Inflammatory macrophage treated with lipopolysaccharide for 4 hours (primary cell): ENCODE data around the gene RHOJ.
A peak's percentile ranks its signal among the peaks of the same experiment; 100 is the strongest.
"Not testable (repeated sequence)": the region's sequence is repeated elsewhere in the genome, so short reads cannot be mapped to it uniquely, and the experiment has no call there.

Experiments used
- DNase-seq: peaks from one replicate; pipeline ENCODE4 v3.0.0-alpha.2; 2020

RHOJ gene

GRCh38 chr14:63204407-63205043 is at the start of gene RHOJ:
Gene RHOJ, plus strand, starts transcription at chr14:63204443. Its CDS starts 427 bp downstream, at chr14:63204870.
- DNase-seq: no peak

- no peak for DNase-seq
Observed at GRCh38 chr14:63155511-63156185, 48.6 kb upstream of the RHOJ start.

- DNase-seq: no peak
Observed at GRCh38 chr14:63157195-63157594, 47.0 kb upstream of the RHOJ start.

- DNase-seq: no peak
Observed at GRCh38 chr14:63163306-63163705, 40.9 kb upstream of the RHOJ start.

GRCh38 chr14:63164108-63164683 is 40.0 kb upstream of the RHOJ start:
- no peak for DNase-seq

- DNase-seq: not testable (repeated sequence)
Observed at GRCh38 chr14:63165267-63165666, 39.0 kb upstream of the RHOJ start.

- DNase-seq: no peak
Observed at GRCh38 chr14:63167044-63167443, 37.2 kb upstream of the RHOJ start.

- DNase-seq: peak; percentile 5
Observed at GRCh38 chr14:63174760-63175191, 29.5 kb upstream of the RHOJ start.

- DNase-seq: no peak
Observed at GRCh38 chr14:63175531-63175930, 28.7 kb upstream of the RHOJ start.

- no peak for DNase-seq
Observed at GRCh38 chr14:63178912-63179311, 25.3 kb upstream of the RHOJ start.

GRCh38 chr14:63179383-63179782 is 24.9 kb upstream of the RHOJ start:
- no peak for DNase-seq

- DNase-seq: no peak
Observed at GRCh38 chr14:63180011-63180410, 24.2 kb upstream of the RHOJ start.

- DNase-seq: no peak
Observed at GRCh38 chr14:63182968-63183367, 21.3 kb upstream of the RHOJ start.

GRCh38 chr14:63186453-63186852 is 17.8 kb upstream of the RHOJ start:
- no peak for DNase-seq

GRCh38 chr14:63191211-63191610 is 13.0 kb upstream of the RHOJ start:
- no peak for DNase-seq

GRCh38 chr14:63192085-63192484 is 12.2 kb upstream of the RHOJ start:
- DNase-seq: peak; percentile 45

GRCh38 chr14:63193236-63193635 is 11.0 kb upstream of the RHOJ start:
- DNase-seq: peak; percentile 36

GRCh38 chr14:63200035-63200740 is 4.1 kb upstream of the RHOJ start:
- no peak for DNase-seq

- no peak for DNase-seq
Observed at GRCh38 chr14:63200767-63201166, 3.5 kb upstream of the RHOJ start.

- DNase-seq: no peak
Observed at GRCh38 chr14:63203015-63203414, 1.2 kb upstream of the RHOJ start.

- DNase-seq: no peak
Observed at GRCh38 chr14:63203618-63204406, 431 bp upstream of the RHOJ start.

GRCh38 chr14:63205044-63205575 is 867 bp downstream of the RHOJ start:
- no peak for DNase-seq

- no peak for DNase-seq
Observed at GRCh38 chr14:63205866-63206265, 1.6 kb downstream of the RHOJ start.
